ENCODE results near the gene FRRS1. TPM values are rescaled to one million over a fixed set of nuclear protein-coding genes. Genes with fewer than 3 reads are reported as not detected.
A peak's percentile ranks its signal among the peaks of the same experiment; 100 is the strongest.

The FRRS1 gene
- total RNA-seq, 6 experiments from 2014 or later, result 19.6 to 44.0 (median 31.4) TPM

DNA sequence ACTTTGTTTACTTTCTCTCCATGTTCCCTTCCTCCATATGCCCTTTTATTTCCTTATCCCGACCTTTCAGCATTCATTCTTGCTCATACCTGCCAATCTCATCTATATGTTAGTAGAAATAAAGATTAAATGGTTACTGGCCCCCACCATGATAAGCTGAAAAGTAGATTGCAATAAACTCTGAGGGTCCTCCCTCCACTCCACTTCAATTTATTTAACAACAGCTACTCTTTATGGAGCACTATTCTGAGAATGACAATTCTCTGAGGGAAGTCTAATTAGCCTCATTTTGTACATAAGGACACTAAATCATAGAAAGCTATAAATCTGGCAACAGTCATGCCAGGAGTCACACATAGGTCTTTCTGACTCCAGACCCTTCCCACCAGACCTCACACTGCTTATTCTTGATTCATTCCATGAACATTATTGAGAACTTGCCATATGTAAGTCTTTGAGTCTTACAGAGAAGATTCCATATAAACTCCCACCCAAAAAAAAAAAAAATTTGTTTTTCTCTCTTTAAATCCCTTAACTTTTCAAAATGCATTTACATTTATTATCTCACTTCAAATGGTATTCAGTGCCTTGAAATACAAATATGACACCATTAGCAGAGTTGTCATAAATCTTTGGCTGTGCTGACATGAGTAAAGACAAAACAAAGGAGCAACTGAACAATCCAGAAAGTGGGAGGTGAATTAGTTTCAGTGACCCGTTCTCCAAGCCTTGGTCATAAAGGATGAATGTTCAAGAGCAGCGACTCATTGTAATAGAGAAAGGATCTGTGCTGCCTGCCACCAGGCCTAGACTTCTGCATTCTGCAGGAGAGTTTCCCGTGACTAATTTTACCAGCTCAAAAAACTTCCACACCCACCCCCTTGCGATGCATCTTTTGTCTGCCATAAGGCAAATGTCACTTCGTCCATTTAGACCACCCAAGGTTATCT, 92.0 kb downstream of the FRRS1 start:
- ATAC-seq (no peak), DNase-seq (no peak)
- H3K27ac ChIP-seq, result no peak overlapping the region
- WGBS (ENCODE audit: insufficient coverage, low coverage, low lambda C conversion rate, missing lambda C conversion rate), result 57% methylated on average over 5 of the region's 6 CpGs
- no peaks in the 10 kb centered on the region for H3K27me3 ChIP-seq
- TF ChIP-seq CTCF (IDR thresholded peaks at IDR 0.05) (no peak), POLR2A (IDR thresholded peaks at IDR 0.05) (no peak)
- peaks cover 0 to 43% (median 21%) of the 10 kb centered on the region in 4 donors for H3K4me1 ChIP-seq
- peaks cover 0 to 4% (median 0%) of the 10 kb centered on the region in 4 donors for H3K36me3 ChIP-seq
- intact Hi-C loops (cut with DNase I), result no loop called here
- no peaks in the 10 kb centered on the region for H3K9me3 ChIP-seq
- no peak overlapping the region for H3K4me3 ChIP-seq

DNA sequence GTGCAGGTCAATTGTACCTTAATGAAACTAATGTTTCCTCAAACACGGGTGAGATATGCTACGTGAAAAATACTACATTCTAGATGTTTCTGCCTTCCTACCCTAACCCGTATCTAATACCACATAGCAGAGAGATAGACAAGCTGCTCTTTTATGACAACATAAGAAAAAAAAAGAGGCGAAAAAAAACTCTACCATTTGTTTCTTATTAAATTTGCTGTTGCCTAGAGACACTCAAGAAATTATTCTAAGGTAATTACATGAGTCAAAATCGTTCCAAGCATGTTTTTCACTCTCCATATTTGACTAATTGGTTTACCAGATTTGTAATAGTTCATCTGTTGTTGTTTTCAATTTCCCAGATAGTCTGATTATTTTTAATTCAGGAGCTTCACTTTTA, 93.1 kb downstream of the FRRS1 start:
- Histone ChIP-seq H3K36me3 (peaks cover 0 to 11% (median 4%) of the 10 kb centered on the region in 4 donors), H3K4me1 (peaks cover 0 to 43% (median 21%) of the 10 kb centered on the region in 4 donors), H3K27me3 (no peaks in the 10 kb centered on the region), H3K4me3 (no peak overlapping the region), H3K27ac (peak overlapping the region in 1 of 3 donors; percentile 58), H3K9me3 (no peaks in the 10 kb centered on the region)
- DNase-seq (no peak), ATAC-seq (no peak)
- intact Hi-C loops (cut with DNase I), result no loop called here
- no peak for TF ChIP-seq POLR2A (IDR thresholded peaks at IDR 0.05)
- no peak for TF ChIP-seq CTCF (IDR thresholded peaks at IDR 0.05)
- 84% methylated on average over 5 of the region's 5 CpGs for WGBS (ENCODE audit: insufficient coverage, low coverage, low lambda C conversion rate, missing lambda C conversion rate)

DNA sequence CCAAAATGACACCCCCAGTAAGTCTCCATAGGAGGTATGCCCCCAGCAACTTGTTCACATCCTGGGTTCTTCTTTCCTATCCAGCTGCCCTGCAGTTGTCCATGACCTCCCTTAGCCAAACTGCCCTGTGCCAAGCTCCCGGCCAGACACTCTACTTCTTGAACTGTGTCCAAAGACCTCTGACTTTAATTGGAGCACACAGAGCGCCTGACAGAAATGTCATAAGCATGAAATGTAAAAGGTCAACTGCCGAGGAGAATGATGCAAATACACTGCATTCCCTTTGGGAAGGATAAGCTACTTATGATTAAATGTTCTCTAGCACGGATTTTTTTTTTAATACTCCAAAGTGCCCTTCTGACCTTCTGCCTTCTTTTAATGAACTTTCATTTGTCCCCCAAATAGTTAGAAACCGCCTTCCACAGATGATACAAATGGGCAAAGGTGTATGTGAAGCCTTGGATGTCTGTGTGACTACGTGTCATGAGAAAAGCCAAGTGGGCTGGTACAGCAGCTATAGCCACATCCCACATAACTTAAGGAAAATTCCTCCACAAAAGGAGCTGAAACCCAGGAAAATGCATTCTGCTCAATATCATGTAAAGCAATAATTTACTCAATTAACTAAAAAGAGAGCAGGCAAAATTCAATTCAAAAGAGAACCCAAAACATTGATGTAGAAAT, 93.8 kb downstream of the FRRS1 start:
- Histone ChIP-seq H3K36me3 (peaks cover 0 to 17% (median 7%) of the 10 kb centered on the region in 4 donors), H3K4me1 (peaks cover 0 to 43% (median 21%) of the 10 kb centered on the region in 4 donors), H3K9me3 (no peaks in the 10 kb centered on the region), H3K27ac (peak overlapping the region in 1 of 3 donors; percentile 58), H3K27me3 (no peaks in the 10 kb centered on the region), H3K4me3 (peak overlapping the region in 1 of 3 donors; percentile 5)
- intact Hi-C loops (cut with DNase I), result no loop called here
- TF ChIP-seq POLR2A (IDR thresholded peaks at IDR 0.05) (no peak), CTCF (IDR thresholded peaks at IDR 0.05) (no peak)
- WGBS (ENCODE audit: insufficient coverage, low coverage, low lambda C conversion rate, missing lambda C conversion rate), result 15% methylated on average over 6 of the region's 6 CpGs
- DNase-seq (peak; percentile 51 to 80 (median 76)), ATAC-seq (peak; percentile 93 to 95 (median 93))

- ATAC-seq, result peak in 1 of 4 donors; percentile 2
- no peaks in the 10 kb centered on the region for H3K9me3 ChIP-seq
- H3K27ac ChIP-seq, result peak overlapping the region in 1 of 3 donors; percentile 58
- H3K4me1 ChIP-seq, result peaks cover 0 to 43% (median 21%) of the 10 kb centered on the region in 4 donors
- intact Hi-C loops (cut with DNase I), result no loop called here
- no peak for DNase-seq
- WGBS (ENCODE audit: insufficient coverage, low coverage, low lambda C conversion rate, missing lambda C conversion rate), result 51% methylated on average over 4 of the region's 4 CpGs
- peaks cover 0 to 18% (median 9%) of the 10 kb centered on the region in 4 donors for H3K36me3 ChIP-seq
- H3K4me3 ChIP-seq, result no peak overlapping the region
- no peak for TF ChIP-seq CTCF (IDR thresholded peaks at IDR 0.05)
- no peaks in the 10 kb centered on the region for H3K27me3 ChIP-seq
Measured at GRCh38 chr1:99672038-99672437, 94.4 kb downstream of the FRRS1 start.

Measured in right lobe of liver (tissue), 6 donors.